ENCODE results near the gene AQR. TPM values are rescaled to one million over a fixed set of nuclear protein-coding genes. Genes with fewer than 3 reads are reported as not detected.

The AQR gene
- total RNA-seq, 1 experiment from 2014 or later: 26.1 TPM

- no peaks in the 10 kb centered on the region for H3K9me3 ChIP-seq (ENCODE audit: low read length)
- H3K4me3 ChIP-seq (ENCODE audit: low read length): no peak overlapping the region
- no peak overlapping the region for H2AFZ ChIP-seq (ENCODE audit: low read length)
- H3K4me1 ChIP-seq (ENCODE audit: insufficient read depth, low read length): no peaks in the 10 kb centered on the region
- POLR2A ChIA-PET (ENCODE audit: unreplicated experiment): no interaction called here
- peaks cover 62% of the 10 kb centered on the region for H3K36me3 ChIP-seq (ENCODE audit: low read depth, low read length)
- no peak overlapping the region for H3K9ac ChIP-seq (ENCODE audit: low read length)
- no peak overlapping the region for H3K4me2 ChIP-seq (ENCODE audit: low read length)
- no peaks in the 10 kb centered on the region for H3K27me3 ChIP-seq (ENCODE audit: low read length)
- DNase-seq (no peak), ATAC-seq (no peak)
- intact Hi-C loops (cut with micrococcal nuclease): no loop called here
- H3K79me2 ChIP-seq (ENCODE audit: low read length): no peaks in the 10 kb centered on the region
- TF ChIP-seq EZH2 (IDR thresholded peaks at IDR 0.05; ENCODE audit: low read length, unreplicated experiment) (no peak), EZH2phosphoT487 (IDR thresholded peaks at IDR 0.05; ENCODE audit: borderline replicate concordance, low read length) (no peak), CTCF (conservative IDR thresholded peaks at IDR 0.05; ENCODE audit: low read depth, low read length) (no peak)
- H4K20me1 ChIP-seq (ENCODE audit: low read length): no peaks in the 10 kb centered on the region
- H3K9me2 ChIP-seq (replicated peaks; ENCODE audit: low read length): no peaks in the 10 kb centered on the region
- CTCF ChIA-PET: no interaction called here
- no peaks in the 10 kb centered on the region for H3F3A ChIP-seq (ENCODE audit: low read length, unreplicated experiment)
- no peak overlapping the region for H3K27ac ChIP-seq (ENCODE audit: low read length)
- BruUV-seq (replicated peaks): no TSS peak
These were observed 55.2 kb downstream of the AQR start for GRCh38 chr15:34914317-34914716.

GRCh38 chr15:34905047-34905446, 64.5 kb downstream of the AQR start:
- ChIA-PET CTCF (no interaction called here), POLR2A (ENCODE audit: unreplicated experiment) (no interaction called here)
- Histone ChIP-seq H3F3A (ENCODE audit: low read length, unreplicated experiment) (no peaks in the 10 kb centered on the region), H3K36me3 (ENCODE audit: low read depth, low read length) (peaks cover 57% of the 10 kb centered on the region), H3K9me3 (ENCODE audit: low read length) (no peaks in the 10 kb centered on the region), H2AFZ (ENCODE audit: low read length) (no peak overlapping the region), H3K4me2 (ENCODE audit: low read length) (no peak overlapping the region), H3K4me1 (ENCODE audit: insufficient read depth, low read length) (no peaks in the 10 kb centered on the region), H4K20me1 (ENCODE audit: low read length) (no peaks in the 10 kb centered on the region), H3K27me3 (ENCODE audit: low read length) (no peaks in the 10 kb centered on the region), H3K27ac (ENCODE audit: low read length) (no peak overlapping the region), H3K9ac (ENCODE audit: low read length) (no peak overlapping the region), H3K79me2 (ENCODE audit: low read length) (no peaks in the 10 kb centered on the region), H3K4me3 (ENCODE audit: low read length) (no peak overlapping the region), H3K9me2 (replicated peaks; ENCODE audit: low read length) (no peaks in the 10 kb centered on the region)
- no TSS peak for BruUV-seq (replicated peaks)
- no peak for TF ChIP-seq CTCF (conservative IDR thresholded peaks at IDR 0.05; ENCODE audit: low read depth, low read length)
- no peak for DNase-seq
- intact Hi-C loops (cut with micrococcal nuclease): loop anchor here (10.0 kb wide), 1 partner anchor 100 kb away; no protein-coding TSS in a partner anchor
- no peak for ATAC-seq

GRCh38 chr15:34904527-34904926, 65.0 kb downstream of the AQR start:
- no peaks in the 10 kb centered on the region for H3K27me3 ChIP-seq (ENCODE audit: low read length)
- H3K27ac ChIP-seq (ENCODE audit: low read length): no peak overlapping the region
- DNase-seq (no peak), ATAC-seq (no peak)
- no peaks in the 10 kb centered on the region for H3K79me2 ChIP-seq (ENCODE audit: low read length)
- no peaks in the 10 kb centered on the region for H3K9me2 ChIP-seq (replicated peaks; ENCODE audit: low read length)
- H3F3A ChIP-seq (ENCODE audit: low read length, unreplicated experiment): no peaks in the 10 kb centered on the region
- H3K9ac ChIP-seq (ENCODE audit: low read length): no peak overlapping the region
- H3K36me3 ChIP-seq (ENCODE audit: low read depth, low read length): peaks cover 54% of the 10 kb centered on the region
- ChIA-PET POLR2A (ENCODE audit: unreplicated experiment) (no interaction called here), CTCF (no interaction called here)
- no peaks in the 10 kb centered on the region for H4K20me1 ChIP-seq (ENCODE audit: low read length)
- H3K4me1 ChIP-seq (ENCODE audit: insufficient read depth, low read length): no peaks in the 10 kb centered on the region
- TF ChIP-seq EZH2 (IDR thresholded peaks at IDR 0.05; ENCODE audit: low read length, unreplicated experiment): no peak
- TF ChIP-seq EZH2phosphoT487 (IDR thresholded peaks at IDR 0.05; ENCODE audit: borderline replicate concordance, low read length): no peak
- TF ChIP-seq CTCF (conservative IDR thresholded peaks at IDR 0.05; ENCODE audit: low read depth, low read length): no peak
- no TSS peak for BruUV-seq (replicated peaks)
- H3K4me2 ChIP-seq (ENCODE audit: low read length): no peak overlapping the region
- intact Hi-C loops (cut with micrococcal nuclease): loop anchor here (10.0 kb wide), 1 partner anchor 100 kb away; no protein-coding TSS in a partner anchor
- no peak overlapping the region for H3K4me3 ChIP-seq (ENCODE audit: low read length)
- H2AFZ ChIP-seq (ENCODE audit: low read length): no peak overlapping the region
- H3K9me3 ChIP-seq (ENCODE audit: low read length): no peaks in the 10 kb centered on the region

Data from PC-3 (cell line).